Omental fat pad (tissue), 4 donors: Measurements from ENCODE around the gene CEP89. TPM values are rescaled to one million over a fixed set of nuclear protein-coding genes. Genes with fewer than 3 reads are reported as not detected.
"Not testable (repeated sequence)": the region's sequence is repeated elsewhere in the genome, so short reads cannot be mapped to it uniquely, and the experiment has no call there.

Source experiments
- ATAC-seq: fragments of 150-250 bp; one replicate; pipeline ENCODE4 v1.9.1; 2016; ENCODE audit warnings: mild to moderate bottlenecking, moderate library complexity; ENCODE audit not compliant: low FRiP score
- DNase-seq: peaks from one replicate; pipeline ENCODE4 v3.0.0-alpha.2; 2019; ENCODE audit warnings: low spot score
- CTCF ChIP-seq, 3 donors: fragments of 450-650 bp; IDR thresholded peaks; one replicate each; pipeline ENCODE4 v1.5.1; 2016 to 2017; ENCODE audit warnings: antibody characterized with exemption in 3 of 3, mild to moderate bottlenecking in 3 of 3, moderate library complexity in 2 of 3
- total RNA-seq, 4 donors: library from RNA; depleted of rRNA; stranded (reverse); fragments of >200 nt; gene quantifications; one replicate each; pipeline ENCODE4 v1.1.0, GENCODE V29; 2016

Gene CEP89
- total RNA-seq, 4 donors from 2014 or later = 8.2 to 11.9 (median 10.5) TPM

GRCh38 chr19:32869966-32870573 is 101.7 kb downstream of the CEP89 start:
- DNase-seq (no peak), ATAC-seq (no peak)
- TF ChIP-seq CTCF (IDR thresholded peaks at IDR 0.05) = no peak

GRCh38 chr19:32869369-32869965 is 102.3 kb downstream of the CEP89 start, which contains the start of gene SLC7A9:
TSS of gene SLC7A9 (minus strand) at chr19:32869767. CDS start at chr19:32868534, 1,233 bp downstream.
- no peak for TF ChIP-seq CTCF (IDR thresholded peaks at IDR 0.05)
- no peak for ATAC-seq
- no peak for DNase-seq

GRCh38 chr19:32868206-32868950 is 103.4 kb downstream of the CEP89 start:
- ATAC-seq (no peak), DNase-seq (no peak)
- TF ChIP-seq CTCF (IDR thresholded peaks at IDR 0.05) = no peak

- DNase-seq, ATAC-seq: not testable (repeated sequence)
These were observed 104.3 kb downstream of the CEP89 start for GRCh38 chr19:32867436-32867835.

- DNase-seq (no peak), ATAC-seq (no peak)
- no peak for TF ChIP-seq CTCF (IDR thresholded peaks at IDR 0.05)
These were observed 105.0 kb downstream of the CEP89 start for GRCh38 chr19:32866564-32867265.

- no peak for ATAC-seq
- no peak for DNase-seq
These were observed 105.7 kb downstream of the CEP89 start for GRCh38 chr19:32866061-32866460.

More at GRCh38 chr19:32866061-32866460, 105.7 kb downstream of the CEP89 start:
- no peak for TF ChIP-seq CTCF (IDR thresholded peaks at IDR 0.05)
